Midbrain (tissue), 1 donor: ENCODE measurements around the gene GTF3A.

Source experiments
- DNase-seq: peaks from one replicate; lab custom pipeline; 2025; lab: John Stamatoyannopoulos, UW

GTF3A gene

GRCh38 chr13:27405546-27406134 lies 18.8 kb upstream of the GTF3A start:
- DNase-seq: no peak

DNA sequence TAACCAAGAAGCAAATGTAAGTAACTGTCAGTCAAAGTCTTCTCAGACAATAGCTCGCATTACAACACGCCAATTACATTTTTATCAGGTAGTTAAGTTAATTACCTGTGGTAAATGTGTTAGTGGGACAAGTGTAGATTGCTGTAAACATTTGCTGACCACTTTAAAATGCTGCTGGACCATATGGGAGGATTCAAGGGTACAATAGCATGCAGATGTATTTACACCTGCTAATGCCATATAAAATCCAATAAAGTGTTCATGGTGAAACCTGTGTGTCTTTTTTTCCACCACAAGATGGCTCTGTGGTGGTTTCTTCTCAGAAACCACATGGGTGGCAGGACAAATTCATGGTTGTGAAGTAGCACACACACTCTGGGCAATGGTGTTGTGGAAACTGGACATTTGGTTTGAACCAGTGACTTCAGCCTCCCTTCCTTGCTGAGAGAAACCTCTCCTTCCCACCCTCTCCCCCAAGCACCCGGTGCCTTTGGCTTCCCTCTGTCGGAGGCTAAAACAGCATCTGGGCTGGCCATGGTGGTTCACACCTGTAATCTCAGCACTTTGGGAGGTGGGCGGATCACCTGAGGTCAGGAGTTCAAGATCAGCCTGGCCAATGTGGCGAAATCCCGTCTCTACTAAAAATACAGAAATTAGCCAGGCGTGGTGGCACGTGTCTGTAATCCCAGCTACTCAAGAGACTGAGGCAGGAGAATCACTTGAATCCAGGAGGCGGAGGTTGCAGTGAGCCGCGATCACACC lies 18.1 kb upstream of the GTF3A start:
- no peak for DNase-seq

DNA sequence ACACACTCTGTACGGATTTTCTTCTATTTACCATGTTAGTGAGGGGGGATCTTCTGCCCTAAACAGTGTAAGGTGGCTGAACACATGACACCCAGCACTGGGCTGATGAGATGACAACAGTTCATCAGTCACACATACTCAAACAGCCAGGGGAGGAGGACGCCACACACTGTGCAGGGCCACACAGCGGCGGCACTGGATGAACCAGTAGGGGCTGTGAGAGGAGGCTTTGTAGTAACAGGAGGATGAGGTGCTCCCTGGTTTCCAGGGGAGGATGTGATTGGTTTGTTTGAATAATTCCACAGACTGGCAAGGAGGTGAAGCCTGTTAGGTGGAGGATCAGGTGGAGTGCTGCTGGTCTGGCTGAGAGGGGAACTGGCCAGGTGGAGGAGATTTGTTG lies 16.3 kb upstream of the GTF3A start:
- no peak for DNase-seq

DNA sequence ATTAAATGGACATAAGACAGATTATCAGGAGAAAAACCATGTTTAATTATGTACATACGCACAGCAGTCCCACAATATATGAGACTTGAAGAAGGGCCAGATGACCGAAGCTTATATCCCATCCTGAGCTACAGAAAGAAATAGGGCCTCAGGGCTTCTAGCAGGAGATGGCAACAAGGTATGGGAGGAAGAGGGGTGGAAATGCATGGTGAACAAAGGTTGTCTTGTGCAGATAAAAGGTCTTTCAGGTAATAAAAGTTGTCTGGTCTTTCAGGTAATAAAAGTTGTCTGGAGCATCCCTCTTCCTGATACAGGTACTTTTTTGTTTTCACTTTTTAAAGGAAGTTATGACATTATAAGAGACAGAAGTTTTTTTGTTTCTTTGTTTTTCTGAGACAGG lies 15.4 kb upstream of the GTF3A start:
- no peak for DNase-seq

DNA sequence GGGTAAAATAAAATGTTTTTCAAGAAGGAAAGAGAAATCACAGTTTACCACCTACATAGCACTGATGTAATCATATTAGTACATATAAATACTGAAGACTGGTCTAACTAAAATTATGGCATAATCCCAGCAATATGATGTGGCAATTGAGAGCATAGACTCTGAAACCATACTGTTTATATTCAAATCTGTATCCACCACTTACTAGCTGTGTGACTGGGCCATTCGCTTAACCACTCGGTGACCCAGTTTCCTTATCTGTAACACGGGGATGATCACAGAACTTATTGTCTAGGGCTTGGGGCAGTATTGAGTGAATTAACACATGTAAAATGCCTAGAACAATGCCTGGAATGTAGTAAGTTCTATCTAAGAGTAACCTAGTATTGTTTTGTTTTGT lies 13.1 kb upstream of the GTF3A start:
- DNase-seq: no peak

- DNase-seq: peak; percentile 5
These were observed 9.3 kb upstream of the GTF3A start for GRCh38 chr13:27415116-27415515.

GRCh38 chr13:27419328-27419727 lies 5.1 kb upstream of the GTF3A start:
- no peak for DNase-seq

DNA sequence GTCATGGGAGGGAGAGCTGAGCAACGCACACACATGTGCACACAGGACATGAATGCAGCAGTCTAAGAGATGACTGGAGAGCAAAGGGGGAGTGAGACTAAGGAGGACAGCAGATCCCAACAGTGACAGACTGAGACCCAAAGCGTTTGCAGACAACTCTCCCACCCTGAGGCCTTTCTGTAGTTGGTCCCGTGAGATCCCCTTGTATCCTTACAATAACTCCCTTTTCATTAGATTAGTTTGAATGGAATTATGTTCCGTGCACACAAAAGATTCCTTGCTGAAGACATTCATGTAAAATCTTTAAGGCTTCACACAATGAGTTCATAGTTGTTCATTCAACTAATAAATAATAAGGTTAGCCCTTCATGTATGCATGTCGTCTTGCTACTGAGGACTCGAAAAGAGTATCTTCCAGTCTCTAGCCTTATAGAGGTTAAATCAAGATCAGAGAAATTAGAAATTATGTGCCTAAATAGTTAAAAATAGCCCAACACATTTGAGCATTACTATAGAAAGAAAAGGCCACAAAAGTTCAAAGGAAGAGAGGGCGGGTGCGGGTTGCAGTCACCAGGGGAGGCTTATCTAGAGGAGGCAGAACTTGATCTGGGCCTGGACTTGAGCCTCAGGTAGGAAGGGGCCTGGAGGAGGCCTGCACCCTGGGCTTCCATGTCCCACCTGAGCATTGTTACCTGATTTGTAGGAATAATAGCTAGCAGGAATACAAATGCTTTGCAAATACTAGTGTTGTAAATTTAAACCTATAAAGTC lies 3.1 kb upstream of the GTF3A start:
- no peak for DNase-seq

- DNase-seq: no peak
These were observed 1.1 kb upstream of the GTF3A start for GRCh38 chr13:27423333-27423732.

DNA sequence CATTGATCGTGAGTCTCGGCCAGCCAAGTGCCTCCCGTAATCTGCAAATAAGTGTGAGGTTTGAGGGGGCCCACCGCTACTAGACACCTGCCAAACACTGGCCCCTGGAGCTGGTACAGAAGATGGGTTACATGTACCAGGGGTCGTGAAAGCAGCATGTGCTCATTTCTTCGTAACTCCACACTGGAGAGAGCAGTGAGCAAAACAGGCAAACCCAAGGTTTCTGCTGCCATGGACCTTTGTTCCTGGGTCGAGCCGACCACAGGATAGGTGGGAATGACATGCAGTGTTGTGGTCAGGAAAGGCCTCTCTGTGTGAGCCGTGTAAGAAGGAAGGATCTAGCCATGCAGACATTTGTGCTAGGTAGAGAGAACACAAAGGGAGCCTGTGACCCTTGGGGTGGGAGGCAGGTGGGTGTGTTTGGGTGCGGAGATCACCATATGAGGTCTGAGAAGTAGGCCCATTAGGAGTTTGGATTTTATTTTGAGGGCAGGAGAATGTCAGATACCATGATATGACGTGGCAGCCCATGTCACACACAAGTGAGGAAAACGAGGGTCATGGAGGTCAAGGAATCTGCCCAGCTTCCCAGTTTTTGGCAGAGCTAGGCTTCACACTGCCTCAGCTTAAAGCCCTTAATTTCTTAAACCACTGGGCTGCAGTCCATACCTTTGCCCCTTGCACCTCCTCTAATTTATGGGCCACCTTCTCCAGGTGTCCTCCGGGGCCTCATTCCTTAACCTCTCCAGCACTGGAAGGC lies 919 bp downstream of the GTF3A start:
- peak; percentile 36 for DNase-seq

DNA sequence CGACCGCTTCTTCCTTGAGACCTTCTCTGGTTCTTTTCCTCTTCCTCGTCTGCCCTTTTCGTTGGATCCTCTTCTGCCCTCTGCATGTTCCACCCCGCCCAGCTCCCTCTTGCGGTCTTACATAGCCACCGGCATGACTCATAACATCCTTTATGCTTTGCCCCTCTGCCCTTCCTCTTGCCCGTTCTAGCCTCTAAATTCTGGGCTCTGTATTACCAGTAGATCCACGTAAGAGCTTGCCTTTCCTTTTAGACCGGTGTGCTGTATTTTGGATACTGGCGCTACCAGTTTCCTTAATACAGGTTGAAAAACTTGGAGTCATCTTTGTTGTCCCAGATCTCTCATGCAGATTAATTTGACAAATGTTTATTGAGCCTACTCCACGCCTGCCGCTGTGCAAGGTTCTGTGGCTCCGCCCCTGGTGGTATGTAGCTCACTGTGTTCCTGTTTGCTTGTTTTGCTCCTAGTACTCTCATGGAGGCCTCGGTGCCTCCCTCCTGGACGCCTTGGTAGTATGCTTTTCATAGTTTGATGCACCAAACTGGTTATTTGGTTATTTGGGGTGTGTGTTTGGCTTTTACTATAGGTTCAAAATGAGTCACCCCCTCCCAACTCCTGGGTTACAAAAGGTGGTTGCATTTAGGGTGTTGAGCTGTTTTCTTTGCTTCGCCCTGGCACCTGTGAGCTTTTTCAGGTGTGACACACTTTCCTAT lies 1.7 kb downstream of the GTF3A start:
- DNase-seq: peak; percentile 22

GRCh38 chr13:27427641-27428040 lies 3.2 kb downstream of the GTF3A start:
- DNase-seq: no peak

DNA sequence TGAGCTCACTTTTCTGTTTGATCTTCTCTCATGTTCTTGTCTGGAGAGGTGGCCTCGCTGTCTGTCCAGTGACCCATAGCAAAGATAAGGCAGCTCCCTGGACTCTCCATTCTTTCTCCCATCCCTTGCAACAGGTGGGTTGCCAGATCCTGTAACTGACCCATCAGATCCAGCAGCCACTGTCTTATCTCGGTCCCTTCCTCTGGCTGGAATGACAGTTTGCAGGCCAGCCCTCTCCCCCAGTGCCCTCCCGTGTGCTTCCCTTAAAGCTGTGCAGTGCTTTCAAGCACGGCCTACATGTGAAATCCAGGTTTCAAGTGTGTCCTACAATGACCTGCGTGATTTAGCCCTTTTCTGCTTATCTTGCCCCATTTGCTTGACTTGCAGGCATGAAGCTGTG lies 3.7 kb downstream of the GTF3A start:
- DNase-seq: no peak

DNA sequence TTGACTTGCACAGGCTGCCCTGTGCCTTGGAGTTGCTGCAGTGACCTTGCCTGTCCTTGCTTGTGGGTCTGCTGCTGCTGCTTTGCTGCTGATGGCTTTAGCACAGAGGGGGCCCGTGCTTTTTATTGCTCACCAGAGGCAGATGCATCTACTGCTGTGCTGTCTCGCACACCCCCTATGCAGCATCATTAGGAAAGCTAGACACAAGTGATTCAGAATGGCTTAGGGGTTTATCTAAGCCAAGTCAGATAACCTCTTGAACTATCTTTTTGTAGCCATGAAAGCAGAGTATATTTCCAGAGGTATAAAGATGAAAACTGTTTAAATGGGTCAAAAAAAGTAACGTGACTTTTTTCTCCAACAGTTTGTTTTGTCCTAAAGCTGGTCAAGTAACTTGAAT lies 7.8 kb downstream of the GTF3A start:
- DNase-seq: no peak

DNA sequence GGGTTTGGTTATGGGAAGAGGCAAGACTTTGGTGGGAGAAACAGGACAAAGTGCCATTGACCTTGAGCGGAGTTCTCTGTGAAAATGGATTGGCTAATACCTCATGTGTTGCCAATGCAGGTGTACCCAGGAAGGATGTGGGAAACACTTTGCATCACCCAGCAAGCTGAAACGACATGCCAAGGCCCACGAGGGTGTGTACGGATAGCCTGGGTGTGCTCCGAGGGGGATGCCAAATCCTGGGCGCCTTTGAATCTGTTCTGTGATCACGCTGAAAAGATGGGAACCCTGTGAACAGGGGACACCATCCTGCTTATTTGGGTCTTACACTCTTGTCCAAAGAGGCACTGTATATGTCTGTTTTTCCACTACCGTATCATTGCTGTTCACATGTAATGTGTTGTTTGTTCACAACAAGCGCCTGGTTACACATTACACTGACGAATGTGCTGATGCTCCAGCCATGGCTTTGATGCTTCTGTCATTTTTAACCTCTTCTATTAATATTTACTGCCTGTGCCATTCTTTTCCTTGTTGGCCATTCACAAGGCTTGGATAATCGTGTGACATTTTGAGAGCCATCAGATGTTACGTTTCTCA lies 8.3 kb downstream of the GTF3A start:
- DNase-seq: no peak

GRCh38 chr13:27437126-27437525 lies 12.7 kb downstream of the GTF3A start:
- no peak for DNase-seq

GRCh38 chr13:27440408-27440807 lies 16.0 kb downstream of the GTF3A start:
- DNase-seq: no peak

DNA sequence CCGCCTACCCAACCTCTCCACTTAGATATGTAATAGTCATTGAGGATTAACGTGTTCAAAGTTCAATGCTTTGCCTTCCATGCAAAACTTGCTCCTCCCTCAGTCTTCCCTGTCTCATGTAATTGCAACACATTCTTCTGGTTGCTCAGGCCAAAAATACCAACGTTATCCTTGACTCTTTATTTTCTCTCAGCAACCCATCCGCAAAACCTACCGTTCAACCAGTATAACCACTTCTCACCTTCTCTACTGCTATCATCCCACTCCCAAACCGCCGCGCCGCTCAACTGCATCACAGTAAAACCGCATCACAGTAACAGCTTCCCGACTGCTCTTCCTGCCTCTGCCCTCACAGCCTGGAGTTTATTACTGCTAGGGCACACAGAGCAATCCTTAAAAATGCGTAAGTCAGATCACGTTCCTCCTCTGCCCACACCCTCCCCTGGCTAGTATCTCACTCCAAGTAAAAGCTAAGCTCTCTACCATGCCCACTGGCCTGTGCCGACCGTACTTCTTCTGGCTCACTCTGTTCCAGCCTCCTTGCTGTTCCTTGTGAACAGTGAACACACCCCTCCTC lies 17.7 kb downstream of the GTF3A start:
- DNase-seq: no peak

GRCh38 chr13:27442797-27443196 lies 18.4 kb downstream of the GTF3A start:
- DNase-seq: no peak

- DNase-seq: no peak
These were observed 22.7 kb downstream of the GTF3A start for GRCh38 chr13:27446986-27447583.

GRCh38 chr13:27448308-27448707 lies 23.9 kb downstream of the GTF3A start:
- DNase-seq: no peak
